CD4-positive, alpha-beta T cell treated with Interleukin-4 for 1 hour (primary cell): ENCODE results near the gene LINC01488.
A peak's percentile ranks its signal among the peaks of the same experiment; 100 is the strongest.

Experiments used
- DNase-seq, 2 donors: peaks; one replicate each; pipeline ENCODE4 v3.0.0-alpha.2; 2020 to 2022

LINC01488 gene

GRCh38 chr11:69481393-69481844 lies at the start of gene LINC01488:
Gene LINC01488, plus strand, starts transcription at chr11:69481663.
- DNase-seq, result no peak

GRCh38 chr11:69431893-69432738 lies 49.3 kb upstream of the LINC01488 start:
- no peak for DNase-seq

- no peak for DNase-seq
Measured at GRCh38 chr11:69433741-69434140, 47.7 kb upstream of the LINC01488 start.

GRCh38 chr11:69434471-69434931 lies 47.0 kb upstream of the LINC01488 start:
- no peak for DNase-seq

GRCh38 chr11:69435161-69435986 lies 46.1 kb upstream of the LINC01488 start:
- DNase-seq, result no peak

GRCh38 chr11:69436041-69436982 lies 45.2 kb upstream of the LINC01488 start:
- no peak for DNase-seq

GRCh38 chr11:69437001-69437875 lies 44.2 kb upstream of the LINC01488 start:
- no peak for DNase-seq

GRCh38 chr11:69437876-69438205 lies 43.6 kb upstream of the LINC01488 start:
- no peak for DNase-seq

GRCh38 chr11:69438286-69438920 lies 43.1 kb upstream of the LINC01488 start:
- no peak for DNase-seq

- no peak for DNase-seq
Measured at GRCh38 chr11:69439127-69439526, 42.3 kb upstream of the LINC01488 start.

GRCh38 chr11:69439651-69440464 lies 41.6 kb upstream of the LINC01488 start:
- DNase-seq, result no peak

GRCh38 chr11:69440876-69441275 lies 40.6 kb upstream of the LINC01488 start:
- DNase-seq, result no peak

GRCh38 chr11:69442012-69442806 lies 39.3 kb upstream of the LINC01488 start:
- no peak for DNase-seq

GRCh38 chr11:69442807-69443137 lies 38.7 kb upstream of the LINC01488 start:
- DNase-seq, result no peak

GRCh38 chr11:69443138-69443967 lies 38.1 kb upstream of the LINC01488 start:
- DNase-seq, result peak; percentile 68 to 80

GRCh38 chr11:69443968-69444364 lies 37.5 kb upstream of the LINC01488 start:
- no peak for DNase-seq

- DNase-seq, result no peak
Measured at GRCh38 chr11:69444381-69445130, 36.9 kb upstream of the LINC01488 start.

GRCh38 chr11:69445131-69445470 lies 36.4 kb upstream of the LINC01488 start:
- DNase-seq, result no peak
